Measurements from ENCODE around the gene DPEP1.

DNA sequence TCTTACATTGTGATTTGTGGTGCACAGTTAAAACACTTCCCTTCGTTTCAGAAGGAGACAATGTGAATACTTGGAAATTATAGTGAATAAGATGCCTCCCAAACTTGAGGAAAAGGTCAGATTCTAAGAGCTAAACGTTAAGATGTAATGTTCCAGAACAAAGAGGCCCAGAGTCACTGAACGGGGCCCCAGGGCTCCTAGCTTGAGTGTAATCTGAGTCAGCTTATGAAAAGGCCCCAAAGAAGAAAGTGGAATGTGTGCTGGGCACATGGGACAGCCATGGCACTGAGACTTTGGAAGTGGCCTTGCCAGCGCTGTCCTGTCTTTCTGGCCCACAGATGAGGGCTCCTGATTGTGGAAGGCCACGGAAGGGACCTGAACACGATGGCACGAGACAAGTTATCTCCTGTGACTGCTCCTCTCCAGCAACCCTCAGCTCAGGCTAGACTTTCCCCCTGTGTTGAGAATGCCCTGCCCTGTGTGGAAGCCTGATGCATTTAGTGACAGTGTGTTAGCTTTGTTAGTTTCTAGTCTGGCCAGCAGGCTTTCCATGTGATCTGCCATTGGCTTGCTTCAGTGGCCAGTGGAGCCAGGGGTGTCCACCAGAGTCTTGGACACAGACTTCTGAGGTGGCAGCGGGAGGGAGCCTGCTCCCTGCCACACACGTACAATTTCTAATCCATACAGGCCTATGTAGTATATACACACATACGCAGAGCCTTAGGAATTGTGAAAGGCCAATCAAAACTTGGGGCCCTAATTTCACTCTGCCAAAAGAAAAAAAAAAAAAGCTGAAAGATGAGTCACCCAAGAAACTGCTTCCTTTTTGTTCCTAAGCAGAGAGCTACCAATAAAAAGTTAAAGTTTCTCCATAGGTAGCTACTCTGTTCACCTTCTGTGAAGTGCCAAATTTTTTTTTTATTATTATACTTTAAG is 57.3 kb downstream of the DPEP1 start:
- TF ChIP-seq CTCF (IDR thresholded peaks at IDR 0.05; ENCODE audit: low read depth, low read length, poor library complexity, severe bottlenecking) = no peak
- no peak for TF ChIP-seq EZH2phosphoT487 (IDR thresholded peaks at IDR 0.05; ENCODE audit: borderline replicate concordance, low read length)

Measured in DOHH2 (cell line).